T-cell (primary cell): ENCODE data around the gene UBXN7. TPM values are rescaled to one million over a fixed set of nuclear protein-coding genes. Genes with fewer than 3 reads are reported as not detected.

Experiments
- ATAC-seq, 4 experiments: fragments of 200-7000 bp in 3 of 4; fragments of 150-1000 bp in 1 of 4; cut with Tn5 transposase; replicated peaks in 1 of 4; 1 replicate in 3 of 4; 2 replicates in 1 of 4; pipeline ENCODE4 v1.10.0; 2021; ENCODE audit warnings: moderate library complexity in 3 of 4, mild to moderate bottlenecking in 2 of 4, moderate number of reproducible peaks in 1 of 4
- CTCF ChIA-PET, 2 donors: fragments of 300-600 bp; sonication (Branson Sonifier 250); formaldehyde crosslinking; loops; one replicate each; lab custom pipeline; 2022; ENCODE audit warnings: antibody characterized with exemption in 2 of 2; lab: Charles Lee
- POLR2A ChIA-PET, 2 donors: fragments of 300-600 bp; sonication (Branson Sonifier 250); formaldehyde crosslinking; loops; one replicate each; lab custom pipeline; 2022; ENCODE audit warnings: antibody characterized with exemption in 2 of 2; lab: Charles Lee
- DNase-seq, 35 experiments: peaks; one replicate each; pipeline versions ENCODE4 v3.0.0 to v3.0.0-alpha.2; 2013 to 2023
- H3K27ac ChIP-seq: one replicate; pipeline ENCODE4 v1.5.1; 2013; ENCODE audit warnings: low read length
- H3K27me3 ChIP-seq, 2 experiments: replicated peaks in 1 of 2; 1 replicate in 1 of 2; 2 replicates in 1 of 2; pipeline versions ENCODE4 v1.6.1 to v1.7.0; 2013; ENCODE audit warnings: low read length in 1 of 2, mixed read lengths in 1 of 2; ENCODE audit not compliant: control insufficient read depth in 2 of 2, insufficient read depth in 2 of 2; ENCODE audit errors: extremely low read depth in 1 of 2
- H3K36me3 ChIP-seq, 2 donors: 1 replicate in 1 of 2; 2 replicates in 1 of 2; pipeline versions ENCODE4 v1.6.1 to v1.7.0; 2013; ENCODE audit warnings: low read length in 1 of 2; ENCODE audit not compliant: control insufficient read depth in 2 of 2, insufficient read depth in 1 of 2; ENCODE audit errors: extremely low read depth in 1 of 2
- H3K4me1 ChIP-seq, 2 experiments: 1 replicate in 1 of 2; 2 replicates in 1 of 2; pipeline versions ENCODE4 v1.6.1 to v1.7.0; 2013; ENCODE audit warnings: low read length in 2 of 2, mixed read lengths in 1 of 2; ENCODE audit not compliant: insufficient read depth in 2 of 2, control insufficient read depth in 1 of 2; ENCODE audit errors: extremely low read depth in 1 of 2
- H3K4me3 ChIP-seq, 2 donors: 1 replicate in 1 of 2; 2 replicates in 1 of 2; pipeline versions ENCODE4 v1.5.1 to v1.7.0; 2013; ENCODE audit warnings: mild to moderate bottlenecking in 2 of 2, low read length in 1 of 2, moderate library complexity in 1 of 2; ENCODE audit not compliant: control insufficient read depth in 1 of 2; ENCODE audit errors: extremely low read depth in 1 of 2
- H3K9me3 ChIP-seq: 2 replicates; pipeline ENCODE4 v1.7.0; 2013
- H3K27ac Mint-ChIP-seq, 2 donors: one replicate each; pipeline ENCODE4 v1.8.0; 2020 to 2021; ENCODE audit warnings: mild to moderate bottlenecking in 2 of 2, mixed read lengths in 2 of 2
- H3K27me3 Mint-ChIP-seq, 2 donors: one replicate each; pipeline ENCODE4 v1.8.0; 2021 to 2022; ENCODE audit warnings: mixed read lengths in 2 of 2
- H3K36me3 Mint-ChIP-seq: one replicate; pipeline ENCODE4 v1.8.0; 2021; ENCODE audit warnings: mixed read lengths
- H3K4me1 Mint-ChIP-seq, 3 donors: one replicate each; pipeline ENCODE4 v1.8.0; 2020 to 2022; ENCODE audit warnings: mixed read lengths in 3 of 3, mild to moderate bottlenecking in 1 of 3
- H3K4me3 Mint-ChIP-seq, 3 donors: one replicate each; pipeline ENCODE4 v1.8.0; 2020 to 2022; ENCODE audit warnings: mild to moderate bottlenecking in 3 of 3, mixed read lengths in 3 of 3, moderate library complexity in 3 of 3
- H3K9me3 Mint-ChIP-seq, 3 donors: one replicate each; pipeline ENCODE4 v1.8.0; 2020 to 2022; ENCODE audit warnings: mixed read lengths in 3 of 3
- WGBS: methylation state at CpG from one replicate; pipeline ENCODE4 v1.1.5; 2013; ENCODE audit warnings: missing lambda C conversion rate; ENCODE audit not compliant: insufficient coverage; 5-methylcytosine and 5-hydroxymethylcytosine counted together
- total RNA-seq, 35 experiments: library from RNA in 6 of 35; stranded (reverse) in 6 of 35; fragments of 120-200 nt in 1 of 35; gene quantifications; one replicate each; pipeline versions ENCODE4 v1.2.1 to v1.2.4 and lab custom pipeline; 2013 to 2026

Gene UBXN7
- total RNA-seq, 5 donors from 2014 or later (not counting 1 experiment from before 2014, with no cell fraction given), result 64.7 to 92.3 (median 74.8) TPM

DNA sequence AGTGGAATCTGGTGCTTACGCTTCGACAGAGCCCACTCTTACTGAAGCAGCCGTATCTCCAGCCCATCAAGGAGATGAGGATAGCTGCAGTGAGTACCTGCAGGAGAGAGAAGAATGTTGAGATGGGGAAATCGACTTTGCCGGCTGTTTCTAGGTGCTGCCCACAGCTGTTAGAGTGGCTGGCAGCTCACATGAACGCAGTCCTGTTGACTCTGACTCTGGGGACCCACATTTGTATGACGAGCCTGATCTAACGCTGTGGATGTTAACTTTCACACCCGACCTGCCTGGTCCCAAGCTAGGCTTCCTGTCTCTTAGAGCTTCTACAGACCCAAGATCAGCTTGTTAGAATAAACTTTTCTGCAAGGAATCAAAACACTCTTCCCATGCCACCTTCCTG lies 105.3 kb downstream of the UBXN7 start:
- H3K9me3 ChIP-seq, result no peaks in the 10 kb centered on the region
- H3K27ac ChIP-seq, result no peak overlapping the region
- no peak overlapping the region for H3K4me3 ChIP-seq
- H3K27ac Mint-ChIP-seq, result no peak overlapping the region
- ChIA-PET POLR2A (no interaction called here), CTCF (interaction anchor here in 1 of 2 donors (0.5 kb wide), 1 partner anchor 108 kb away, joined by 3 read pairs; no protein-coding TSS in a partner anchor)
- H3K4me1 Mint-ChIP-seq, result no peaks in the 10 kb centered on the region
- H3K4me1 ChIP-seq, result no peaks in the 10 kb centered on the region
- H3K27me3 Mint-ChIP-seq, result peaks cover 0 to 3% of the 10 kb centered on the region in 2 donors
- 83% methylated on average over 8 of the region's 9 CpGs for WGBS
- H3K36me3 ChIP-seq, result no peaks in the 10 kb centered on the region
- DNase-seq (no peak), ATAC-seq (no peak)
- H3K4me3 Mint-ChIP-seq, result no peak overlapping the region
- no peaks in the 10 kb centered on the region for H3K36me3 Mint-ChIP-seq
- peaks cover 0 to 4% of the 10 kb centered on the region in 2 experiments for H3K27me3 ChIP-seq
- H3K9me3 Mint-ChIP-seq, result no peaks in the 10 kb centered on the region

GRCh38 chr3:196323691-196324090 lies 108.5 kb downstream of the UBXN7 start:
- no peak for DNase-seq
- peaks cover 0 to 3% of the 10 kb centered on the region in 2 donors for H3K27me3 Mint-ChIP-seq
- no peaks in the 10 kb centered on the region for H3K36me3 ChIP-seq
- ChIA-PET POLR2A (no interaction called here), CTCF (no interaction called here)
- 85% methylated on average over 6 of the region's 11 CpGs for WGBS
- ATAC-seq, result no peak
- H3K4me1 Mint-ChIP-seq, result peaks cover 0 to 6% (median 3%) of the 10 kb centered on the region in 3 donors
- H3K4me3 Mint-ChIP-seq, result no peak overlapping the region
- H3K27ac ChIP-seq, result no peak overlapping the region
- no peak overlapping the region for H3K27ac Mint-ChIP-seq
- no peaks in the 10 kb centered on the region for H3K9me3 ChIP-seq
- H3K4me3 ChIP-seq, result no peak overlapping the region
- H3K4me1 ChIP-seq, result peaks cover 0 to 6% of the 10 kb centered on the region in 2 experiments
- no peaks in the 10 kb centered on the region for H3K36me3 Mint-ChIP-seq
- no peaks in the 10 kb centered on the region for H3K27me3 ChIP-seq
- no peaks in the 10 kb centered on the region for H3K9me3 Mint-ChIP-seq

DNA sequence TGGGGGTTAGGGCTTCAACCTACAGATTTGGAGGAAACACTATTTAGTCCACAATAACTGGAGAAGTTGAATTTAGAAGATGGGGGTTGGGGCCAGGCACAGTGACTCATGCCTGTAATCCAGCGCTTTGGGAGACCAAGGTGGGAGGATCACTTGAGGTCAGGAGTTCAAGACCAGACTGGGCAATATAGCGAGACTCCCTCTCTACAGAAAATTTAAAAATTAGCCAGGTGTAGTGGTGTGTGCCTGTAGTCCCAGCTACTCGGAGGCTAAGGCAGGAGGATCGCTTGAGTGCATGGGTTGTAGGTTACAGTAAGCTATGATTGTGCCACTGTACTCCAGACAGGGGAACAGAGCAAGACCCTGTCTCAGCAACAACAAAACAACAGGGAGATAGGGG lies 109.2 kb downstream of the UBXN7 start:
- peaks cover 0 to 3% of the 10 kb centered on the region in 2 donors for H3K27me3 Mint-ChIP-seq
- peaks cover 0 to 8% (median 3%) of the 10 kb centered on the region in 3 donors for H3K4me1 Mint-ChIP-seq

DNA sequence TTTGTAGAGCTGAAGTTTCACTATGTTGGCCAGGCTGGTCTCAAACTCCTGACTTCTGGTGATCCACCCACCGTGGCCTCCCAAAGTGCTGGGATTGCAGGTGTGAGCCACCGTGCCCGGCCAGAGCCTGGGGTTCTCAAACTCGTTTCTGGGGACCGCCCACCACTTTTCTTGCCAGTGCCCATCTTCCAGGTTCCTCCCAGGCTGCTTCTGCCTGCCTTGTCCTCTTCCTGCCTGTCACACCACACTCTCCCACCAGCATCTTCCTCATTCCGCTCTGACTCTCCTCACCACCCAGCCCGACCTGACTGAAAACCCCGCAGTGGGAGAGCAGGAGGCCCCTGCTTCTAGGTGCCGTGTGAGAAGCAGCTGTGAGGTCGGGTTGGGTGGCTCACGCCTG lies 111.1 kb downstream of the UBXN7 start:
- Histone ChIP-seq H3K27me3 (no peaks in the 10 kb centered on the region), H3K4me1 (peaks cover 2 to 19% of the 10 kb centered on the region in 2 experiments), H3K27ac (no peak overlapping the region), H3K36me3 (no peaks in the 10 kb centered on the region), H3K4me3 (no peak overlapping the region), H3K9me3 (no peaks in the 10 kb centered on the region)
- peaks cover 0 to 17% (median 7%) of the 10 kb centered on the region in 3 donors for H3K4me1 Mint-ChIP-seq
- no peak overlapping the region for H3K27ac Mint-ChIP-seq
- ChIA-PET POLR2A (no interaction called here), CTCF (no interaction called here)
- no peaks in the 10 kb centered on the region for H3K36me3 Mint-ChIP-seq
- H3K9me3 Mint-ChIP-seq, result no peaks in the 10 kb centered on the region
- 89% methylated on average over 10 of the region's 11 CpGs for WGBS
- ATAC-seq (no peak), DNase-seq (no peak)
- H3K27me3 Mint-ChIP-seq, result no peaks in the 10 kb centered on the region
- H3K4me3 Mint-ChIP-seq, result no peak overlapping the region

More for the DNA sequence above, 109.2 kb downstream of the UBXN7 start:
- no peaks in the 10 kb centered on the region for H3K9me3 Mint-ChIP-seq
- Histone ChIP-seq H3K9me3 (no peaks in the 10 kb centered on the region), H3K27ac (no peak overlapping the region), H3K4me1 (peaks cover 0 to 11% of the 10 kb centered on the region in 2 experiments), H3K4me3 (no peak overlapping the region), H3K27me3 (no peaks in the 10 kb centered on the region), H3K36me3 (no peaks in the 10 kb centered on the region)
- no peak overlapping the region for H3K4me3 Mint-ChIP-seq
- no peak overlapping the region for H3K27ac Mint-ChIP-seq
- no CpG with 5 or more reads among the region's 4 CpGs for WGBS
- no peaks in the 10 kb centered on the region for H3K36me3 Mint-ChIP-seq
- ATAC-seq (no peak), DNase-seq (no peak)
- ChIA-PET POLR2A (no interaction called here), CTCF (no interaction called here)

DNA sequence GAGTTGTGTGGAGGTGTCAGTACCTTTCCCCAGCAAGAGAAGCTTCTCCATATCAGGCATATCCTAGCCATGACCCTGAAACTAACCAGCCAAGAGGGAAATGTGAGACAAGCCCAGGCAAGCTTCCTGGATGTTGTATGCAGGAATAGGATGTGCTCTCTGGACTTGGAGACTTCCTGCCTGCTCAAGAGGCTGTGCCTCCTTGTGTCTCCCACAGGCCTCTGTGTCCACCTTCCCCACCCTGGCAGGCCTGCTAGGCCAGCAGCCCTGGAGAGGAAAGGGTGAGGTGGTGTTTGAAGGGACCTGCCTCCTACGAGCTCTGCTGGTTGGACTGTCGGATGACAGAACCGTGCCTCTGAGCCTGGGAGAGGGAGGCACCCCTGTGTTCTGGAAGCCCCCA lies 112.1 kb downstream of the UBXN7 start:
- WGBS, result 100% methylated on average over 2 of the region's 3 CpGs
- ChIA-PET CTCF (no interaction called here), POLR2A (interaction anchor here in 1 of 2 donors (0.6 kb wide), 1 partner anchor 426 kb away, joined by 3 read pairs; no protein-coding TSS in a partner anchor)
- Histone ChIP-seq H3K27ac (no peak overlapping the region), H3K36me3 (peaks cover 0 to 5% of the 10 kb centered on the region in 2 donors), H3K27me3 (no peaks in the 10 kb centered on the region), H3K4me1 (peaks cover 2 to 19% of the 10 kb centered on the region in 2 experiments), H3K4me3 (no peak overlapping the region), H3K9me3 (no peaks in the 10 kb centered on the region)
- Mint-ChIP-seq H3K4me3 (peak overlapping the region in 1 of 3 donors; percentile 39), H3K27ac (no peak overlapping the region), H3K36me3 (no peaks in the 10 kb centered on the region), H3K9me3 (no peaks in the 10 kb centered on the region), H3K27me3 (no peaks in the 10 kb centered on the region), H3K4me1 (peaks cover 0 to 17% (median 7%) of the 10 kb centered on the region in 3 donors)
- ATAC-seq (no peak), DNase-seq (no peak)

- peak within 1 kb of the TSS; percentile 91 to 93 (median 91) for H3K4me3 Mint-ChIP-seq
- H3K27me3 Mint-ChIP-seq, result no peaks in the 10 kb centered on the region
- H3K27ac Mint-ChIP-seq, result peak within 1 kb of the TSS; percentile 94 to 97
- peaks cover 0 to 20% (median 7%) of the 10 kb centered on the region in 3 donors for H3K4me1 Mint-ChIP-seq
- H3K27ac ChIP-seq, result peak within 1 kb of the TSS; percentile 86
- no peaks in the 10 kb centered on the region for H3K9me3 Mint-ChIP-seq
- H3K9me3 ChIP-seq, result no peaks in the 10 kb centered on the region
- under 1% methylated on average over 91 of the region's 92 CpGs for WGBS
- H3K36me3 Mint-ChIP-seq, result no peaks in the 10 kb centered on the region
- ATAC-seq (peak; percentile 91 to 95 (median 94)), DNase-seq (peak; percentile 72 to 93 (median 83))
- H3K4me3 ChIP-seq, result peak within 1 kb of the TSS; percentile 89
- H3K4me1 ChIP-seq, result peaks cover 2 to 19% of the 10 kb centered on the region in 2 experiments
- H3K27me3 ChIP-seq, result no peaks in the 10 kb centered on the region
- ChIA-PET POLR2A (interaction anchor here in 1 of 2 donors (0.6 kb wide), 1 partner anchor 115 kb away, joined by 5 read pairs; no protein-coding TSS in a partner anchor), CTCF (interaction anchor here in 1 of 2 donors (0.7 to 1.0 kb wide), 2 partner anchors 11 to 66 kb away, joined by 3 to 4 read pairs; no protein-coding TSS in a partner anchor)
- peaks cover 0 to 5% of the 10 kb centered on the region in 2 donors for H3K36me3 ChIP-seq
These were observed 114.3 kb downstream of the UBXN7 start, which contains the start of gene DYNLT2B for GRCh38 chr3:196317687-196318467. TSS of gene DYNLT2B (minus strand) at chr3:196318240. CDS start at chr3:196318152, 88 bp downstream.
